Activated B cell treated with CpG ODN at 0.5 μM for 24 hours (primary cell): Measurements from ENCODE around the gene TRIM62. TPM values are rescaled to one million over a fixed set of nuclear protein-coding genes. Genes with fewer than 3 reads are reported as not detected.

Experiments
- ATAC-seq: fragments of 200-7000 bp; cut with Tn5 transposase; one replicate; pipeline ENCODE4 v1.10.0; 2021; ENCODE audit warnings: low read depth, mild to moderate bottlenecking, moderate library complexity
- CTCF ChIA-PET: fragments of 350-600 bp; sonication (Branson Sonifier 250); formaldehyde crosslinking; loops from one replicate; lab custom pipeline; 2021; ENCODE audit warnings: antibody characterized with exemption; lab: Charles Lee
- POLR2A ChIA-PET: fragments of 350-600 bp; sonication (Branson Sonifier 250); formaldehyde crosslinking; loops from one replicate; lab custom pipeline; 2021; ENCODE audit warnings: antibody characterized with exemption; lab: Charles Lee
- DNase-seq: peaks from one replicate; pipeline ENCODE4 v3.0.0; 2022
- H3K27ac Mint-ChIP-seq: one replicate; pipeline ENCODE4 v1.8.0; 2020; ENCODE audit warnings: mixed read lengths
- H3K27me3 Mint-ChIP-seq: one replicate; pipeline ENCODE4 v1.8.0; 2021; ENCODE audit warnings: mixed read lengths
- H3K36me3 Mint-ChIP-seq: one replicate; pipeline ENCODE4 v1.8.0; 2021; ENCODE audit warnings: low read depth, mixed read lengths
- H3K4me1 Mint-ChIP-seq: one replicate; pipeline ENCODE4 v1.8.0; 2021; ENCODE audit warnings: mixed read lengths
- H3K4me3 Mint-ChIP-seq: one replicate; pipeline ENCODE4 v1.8.0; 2020; ENCODE audit warnings: mild to moderate bottlenecking, mixed read lengths
- H3K9me3 Mint-ChIP-seq: one replicate; pipeline ENCODE4 v1.8.0; 2020; ENCODE audit warnings: mixed read lengths
- CTCF ChIP-seq: fragments of 200-600 bp; IDR thresholded peaks from one replicate; pipeline ENCODE4 v1.8.0; 2022; ENCODE audit warnings: antibody characterized with exemption, mild to moderate bottlenecking
- intact Hi-C: fragments of 100-400 bp; cut with micrococcal nuclease; formaldehyde crosslinking; loops from one replicate; pipeline ENCODE4 v1.15.1; 2024
- total RNA-seq: library from RNA; stranded (reverse); gene quantifications from 2 replicates; pipeline ENCODE4 v1.2.3, GENCODE V29; 2022

TRIM62 gene
- total RNA-seq, 1 donor from 2014 or later: 10.1 TPM

- Mint-ChIP-seq H3K9me3 (no peaks in the 10 kb centered on the region), H3K36me3 (peaks cover 45% of the 10 kb centered on the region), H3K27ac (no peak overlapping the region), H3K27me3 (no peaks in the 10 kb centered on the region), H3K4me1 (no peaks in the 10 kb centered on the region), H3K4me3 (no peak overlapping the region)
- ChIA-PET CTCF (no interaction called here), POLR2A (no interaction called here)
- ATAC-seq (no peak), DNase-seq (no peak)
- TF ChIP-seq CTCF: no peak
- intact Hi-C loops: no loop called here
Observed at GRCh38 chr1:33147997-33148314, 33.9 kb downstream of the TRIM62 start.

- no peaks in the 10 kb centered on the region for H3K4me1 Mint-ChIP-seq
- intact Hi-C loops: no loop called here
- no peak for ATAC-seq
- no peak for DNase-seq
- TF ChIP-seq CTCF: no peak
- H3K4me3 Mint-ChIP-seq: no peak overlapping the region
- ChIA-PET POLR2A (no interaction called here), CTCF (no interaction called here)
- no peak overlapping the region for H3K27ac Mint-ChIP-seq
- no peaks in the 10 kb centered on the region for H3K27me3 Mint-ChIP-seq
- H3K9me3 Mint-ChIP-seq: no peaks in the 10 kb centered on the region
- H3K36me3 Mint-ChIP-seq: peaks cover 41% of the 10 kb centered on the region
Observed at GRCh38 chr1:33147275-33147996, 34.4 kb downstream of the TRIM62 start.

- Mint-ChIP-seq H3K9me3 (no peaks in the 10 kb centered on the region), H3K4me3 (no peak overlapping the region), H3K36me3 (peaks cover 41% of the 10 kb centered on the region), H3K4me1 (no peaks in the 10 kb centered on the region), H3K27me3 (no peaks in the 10 kb centered on the region), H3K27ac (no peak overlapping the region)
- CTCF ChIA-PET: no interaction called here
- ATAC-seq (no peak), DNase-seq (no peak)
- TF ChIP-seq CTCF: no peak
- POLR2A ChIA-PET: no interaction called here
- intact Hi-C loops: no loop called here
Observed at GRCh38 chr1:33146003-33146402, 35.8 kb downstream of the TRIM62 start.

- intact Hi-C loops: no loop called here
- H3K36me3 Mint-ChIP-seq: peaks cover 31% of the 10 kb centered on the region
- H3K4me3 Mint-ChIP-seq: no peak overlapping the region
- ATAC-seq: no peak
- POLR2A ChIA-PET: no interaction called here
- H3K27me3 Mint-ChIP-seq: no peaks in the 10 kb centered on the region
- H3K4me1 Mint-ChIP-seq: no peaks in the 10 kb centered on the region
- TF ChIP-seq CTCF: no peak
- H3K9me3 Mint-ChIP-seq: no peaks in the 10 kb centered on the region
- DNase-seq: no peak
- CTCF ChIA-PET: no interaction called here
- no peak overlapping the region for H3K27ac Mint-ChIP-seq
Observed at GRCh38 chr1:33143698-33144097, 38.1 kb downstream of the TRIM62 start.

- peaks cover 31% of the 10 kb centered on the region for H3K36me3 Mint-ChIP-seq
- POLR2A ChIA-PET: no interaction called here
- no peaks in the 10 kb centered on the region for H3K4me1 Mint-ChIP-seq
- H3K4me3 Mint-ChIP-seq: no peak overlapping the region
- TF ChIP-seq CTCF: no peak
- intact Hi-C loops: no loop called here
- CTCF ChIA-PET: no interaction called here
- DNase-seq: no peak
- no peak overlapping the region for H3K27ac Mint-ChIP-seq
- no peaks in the 10 kb centered on the region for H3K9me3 Mint-ChIP-seq
- no peaks in the 10 kb centered on the region for H3K27me3 Mint-ChIP-seq
- no peak for ATAC-seq
Observed at GRCh38 chr1:33143176-33143575, 38.7 kb downstream of the TRIM62 start.
